Left forelimb (tissue), 1 donor: Measurements from ENCODE around the gene IRF2.

Experiments
- DNase-seq: peaks from one replicate; pipeline ENCODE4 v3.0.0-alpha.2; 2018; ENCODE audit warnings: low spot score

IRF2 gene

DNA sequence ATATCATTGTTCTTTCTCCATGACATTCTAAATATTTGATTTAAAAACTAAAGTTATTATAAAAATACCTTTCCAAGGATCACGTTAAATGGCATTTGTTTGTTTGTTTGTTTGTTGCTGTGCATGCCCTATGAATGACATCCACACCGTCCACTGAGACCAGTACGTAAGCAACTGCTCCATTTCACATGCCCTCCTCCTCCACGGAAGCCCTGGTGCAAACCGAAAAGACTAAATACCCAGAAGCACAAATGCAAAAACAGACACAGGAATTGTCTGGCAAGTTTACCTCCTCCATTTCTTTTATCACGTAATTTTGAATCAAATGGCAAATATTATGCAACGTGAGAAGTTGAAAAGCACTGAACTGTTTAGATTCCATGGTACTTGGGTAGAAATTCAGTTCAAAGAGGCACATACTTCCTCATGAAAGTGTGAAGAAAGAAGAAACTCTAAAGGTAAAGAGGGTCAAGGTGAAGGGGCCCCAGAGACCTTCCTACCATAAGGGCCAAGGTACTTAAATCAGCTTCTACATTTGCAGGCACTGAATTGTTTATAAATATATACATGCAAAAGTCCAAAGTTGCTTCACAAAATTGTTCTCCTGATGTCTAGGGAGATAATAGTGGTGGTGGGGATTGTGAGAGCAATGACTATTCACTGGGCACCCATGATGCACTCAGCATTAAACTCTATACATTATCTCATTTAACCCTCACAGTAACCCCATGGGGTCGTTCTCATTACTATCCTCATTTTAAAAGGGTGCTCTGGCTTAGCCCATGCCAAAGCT lies 23.4 kb downstream of the IRF2 start:
- no peak for DNase-seq

DNA sequence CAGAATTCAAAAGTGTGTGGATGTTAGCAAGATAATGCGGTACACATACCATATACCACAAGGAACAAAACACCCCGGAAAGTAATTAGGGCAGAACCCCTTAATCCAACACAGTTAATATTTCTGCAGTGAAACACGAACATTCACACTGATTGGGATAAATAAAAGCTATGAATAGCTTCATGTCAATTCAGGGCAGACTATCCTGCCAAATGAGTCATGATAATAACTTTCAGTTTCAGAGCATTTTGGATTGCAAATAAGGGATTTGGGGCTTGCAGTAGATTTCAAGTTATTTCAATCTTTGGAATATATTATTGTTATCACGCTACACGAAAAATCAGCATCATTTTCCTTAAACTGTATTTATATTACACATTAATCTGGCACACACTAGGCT lies 24.3 kb downstream of the IRF2 start:
- DNase-seq, result no peak

DNA sequence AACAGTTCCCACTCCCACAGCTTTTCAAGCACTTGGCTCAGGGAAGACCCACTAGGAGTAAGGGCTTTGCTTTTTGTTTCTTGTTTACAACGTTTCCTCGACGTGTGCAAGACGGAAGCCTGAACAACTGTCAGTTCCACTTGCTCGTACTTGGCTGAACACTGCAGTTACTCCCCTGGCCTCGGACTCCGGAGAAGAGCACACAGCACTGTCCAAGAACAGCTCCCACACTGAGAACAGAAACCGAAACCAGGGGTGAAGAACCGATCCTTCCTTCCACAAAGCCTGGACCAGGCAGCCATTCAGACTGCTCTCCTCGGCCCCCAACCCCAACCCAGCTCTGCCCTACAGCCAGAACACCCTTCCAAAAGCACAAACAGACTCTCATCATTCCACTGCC lies 25.5 kb downstream of the IRF2 start:
- DNase-seq, result no peak

DNA sequence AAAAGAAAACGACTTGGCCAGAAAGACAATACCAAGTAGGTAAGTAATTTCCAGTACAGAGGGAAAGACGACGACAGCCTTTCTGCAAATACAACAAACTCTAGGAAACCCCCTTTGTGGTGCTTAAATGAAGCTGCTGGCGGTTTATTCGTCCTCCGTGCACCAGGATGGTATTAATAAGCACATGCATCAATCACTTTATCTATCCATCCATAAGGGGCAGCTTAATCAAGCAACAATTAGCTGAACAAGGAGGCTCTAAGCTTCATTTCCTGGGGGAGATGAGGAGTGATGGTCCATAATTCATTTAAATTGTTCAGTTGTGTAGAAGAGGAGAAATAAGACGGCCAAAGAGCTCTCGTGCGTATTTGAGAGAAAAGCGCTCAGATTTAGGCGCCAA lies 26.2 kb downstream of the IRF2 start:
- no peak for DNase-seq

DNA sequence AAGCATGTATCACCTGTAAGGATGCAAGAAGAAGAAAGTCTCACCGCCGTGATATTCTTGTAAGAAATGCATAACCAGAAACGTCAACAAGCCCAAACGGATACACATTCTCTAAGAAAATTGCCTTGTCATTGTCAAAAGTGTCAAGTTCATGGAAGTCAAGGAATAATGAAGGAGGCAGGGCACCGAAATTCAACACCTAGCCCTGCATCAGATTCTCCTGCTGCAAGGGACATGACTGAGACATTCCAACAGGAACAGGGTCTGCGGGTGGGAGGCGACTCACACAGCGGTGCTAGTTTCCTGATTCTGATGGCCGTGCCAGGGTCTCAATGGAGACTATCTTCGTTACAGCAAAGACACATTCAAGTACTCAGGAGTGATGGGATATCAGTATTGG lies 26.7 kb downstream of the IRF2 start:
- DNase-seq, result no peak

GRCh38 chr4:184446132-184446658 lies 28.2 kb downstream of the IRF2 start:
- no peak for DNase-seq

- DNase-seq, result no peak
Measured at GRCh38 chr4:184444953-184445309, 29.4 kb downstream of the IRF2 start.

DNA sequence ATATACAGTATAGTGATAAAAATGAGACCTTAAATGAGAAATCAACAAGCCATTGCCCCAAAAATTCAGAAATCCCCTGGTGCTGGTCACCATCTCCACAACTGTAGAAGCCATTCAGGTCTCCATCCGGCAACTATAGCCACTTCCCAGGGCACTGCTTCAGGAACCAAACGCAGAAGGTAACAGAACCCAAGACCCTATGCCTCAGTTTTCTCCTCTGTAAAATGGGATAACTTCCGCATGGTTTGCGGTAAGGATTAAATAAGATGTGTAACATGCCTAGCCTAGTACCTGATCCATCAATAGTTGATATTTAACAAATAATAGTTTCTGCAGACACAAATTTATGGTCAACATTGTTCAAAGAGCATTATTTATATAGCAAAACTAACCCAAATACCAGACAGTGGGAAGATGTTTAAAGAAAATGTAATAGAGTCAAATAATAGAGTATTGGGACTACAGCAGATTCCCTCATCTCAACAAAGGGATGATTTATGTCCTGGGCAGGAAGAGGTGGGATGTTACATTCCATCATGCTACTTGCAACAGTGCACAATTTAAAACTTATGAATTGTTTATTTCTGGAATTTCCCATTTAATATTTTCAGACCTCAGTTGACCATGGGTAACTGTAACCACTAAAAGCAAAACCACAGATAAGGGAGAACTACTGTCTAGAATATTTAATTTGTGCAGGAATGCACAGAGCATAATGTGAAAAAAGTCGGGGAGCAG lies 30.0 kb downstream of the IRF2 start:
- no peak for DNase-seq

DNA sequence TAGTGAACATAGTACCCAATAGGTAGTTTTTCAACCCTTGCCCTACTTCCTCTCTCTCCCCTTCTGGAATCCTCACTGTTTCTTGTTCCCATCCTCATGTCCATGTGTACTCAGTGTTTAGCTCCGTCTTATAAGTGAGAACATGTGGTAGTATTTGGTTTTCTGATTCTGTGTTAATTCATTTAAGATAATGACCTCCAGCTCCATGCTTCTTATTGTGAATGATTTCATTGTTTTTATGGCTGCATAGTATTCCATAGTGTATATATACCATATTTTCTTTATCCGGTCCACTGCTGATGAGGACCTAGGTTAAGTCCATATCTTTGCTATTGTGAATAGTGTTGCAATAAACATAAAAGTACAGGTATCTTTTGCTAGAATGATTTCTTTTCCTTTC lies 31.0 kb downstream of the IRF2 start:
- DNase-seq, result no peak

GRCh38 chr4:184442314-184442635 lies 32.1 kb downstream of the IRF2 start:
- DNase-seq, result no peak

GRCh38 chr4:184441461-184442313 lies 32.7 kb downstream of the IRF2 start:
- no peak for DNase-seq

- no peak for DNase-seq
Measured at GRCh38 chr4:184440595-184441358, 33.6 kb downstream of the IRF2 start.

GRCh38 chr4:184439856-184440594 lies 34.3 kb downstream of the IRF2 start:
- DNase-seq, result no peak

- no peak for DNase-seq
Measured at GRCh38 chr4:184439386-184439785, 35.0 kb downstream of the IRF2 start.

DNA sequence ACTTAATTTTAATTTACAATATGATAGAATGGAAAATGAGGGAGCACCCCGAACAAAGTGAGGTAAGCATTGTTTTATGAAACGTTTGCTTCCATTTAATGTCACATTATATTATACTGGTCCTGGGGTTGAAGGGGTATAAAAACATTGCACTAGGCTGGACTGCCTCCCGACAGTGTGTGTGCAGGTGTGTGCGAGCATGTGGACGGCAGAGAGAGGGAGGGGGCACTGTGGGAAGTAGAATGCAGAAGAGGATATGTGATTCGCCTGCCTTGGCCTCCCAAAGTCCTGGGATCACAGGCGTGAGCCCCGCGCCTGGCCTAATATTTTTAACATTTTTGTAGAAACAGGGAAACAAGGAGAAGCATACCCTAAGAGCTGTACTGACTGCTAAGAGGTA lies 36.0 kb downstream of the IRF2 start:
- DNase-seq, result no peak

GRCh38 chr4:184437565-184438265 lies 36.6 kb downstream of the IRF2 start:
- DNase-seq, result no peak

DNA sequence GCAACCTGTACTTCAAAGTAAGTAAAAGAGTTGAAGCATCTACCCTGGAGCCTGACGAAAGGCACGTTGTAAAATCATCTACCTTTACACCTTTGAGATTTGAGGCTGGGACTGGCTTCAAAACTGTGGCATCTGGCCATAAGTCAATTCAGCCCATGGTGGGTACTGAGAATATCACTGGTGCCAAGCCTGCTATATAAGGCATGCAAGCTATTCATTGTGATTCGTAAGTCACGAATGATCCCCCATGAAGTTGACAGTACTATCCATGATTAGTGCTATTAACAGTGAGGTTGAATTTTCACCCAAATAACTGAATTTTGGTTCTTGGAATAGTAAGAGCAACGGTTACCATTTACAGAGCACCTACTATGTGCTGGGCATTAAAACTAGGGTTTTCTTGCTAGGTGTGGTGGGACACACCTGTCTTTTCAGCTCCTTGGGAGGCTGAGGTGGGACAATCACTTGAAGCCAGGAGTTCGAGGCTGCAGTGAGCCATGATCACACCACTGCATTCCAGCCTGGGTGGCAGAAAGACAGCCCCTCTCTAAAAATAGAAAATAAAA lies 39.8 kb downstream of the IRF2 start:
- DNase-seq, result no peak

- no peak for DNase-seq
Measured at GRCh38 chr4:184434021-184434420, 40.3 kb downstream of the IRF2 start.

- DNase-seq, result no peak
Measured at GRCh38 chr4:184433258-184433892, 41.0 kb downstream of the IRF2 start.
